ENCODE results near the gene ATG12. TPM values are rescaled to one million over a fixed set of nuclear protein-coding genes. Genes with fewer than 3 reads are reported as not detected.

Gene ATG12
- total and polyA plus RNA-seq, 2 of the 8 experiments (the other 6 are each of a cell fraction or from before 2014, with no cell fraction given) = 23.8 to 49.3 TPM

DNA sequence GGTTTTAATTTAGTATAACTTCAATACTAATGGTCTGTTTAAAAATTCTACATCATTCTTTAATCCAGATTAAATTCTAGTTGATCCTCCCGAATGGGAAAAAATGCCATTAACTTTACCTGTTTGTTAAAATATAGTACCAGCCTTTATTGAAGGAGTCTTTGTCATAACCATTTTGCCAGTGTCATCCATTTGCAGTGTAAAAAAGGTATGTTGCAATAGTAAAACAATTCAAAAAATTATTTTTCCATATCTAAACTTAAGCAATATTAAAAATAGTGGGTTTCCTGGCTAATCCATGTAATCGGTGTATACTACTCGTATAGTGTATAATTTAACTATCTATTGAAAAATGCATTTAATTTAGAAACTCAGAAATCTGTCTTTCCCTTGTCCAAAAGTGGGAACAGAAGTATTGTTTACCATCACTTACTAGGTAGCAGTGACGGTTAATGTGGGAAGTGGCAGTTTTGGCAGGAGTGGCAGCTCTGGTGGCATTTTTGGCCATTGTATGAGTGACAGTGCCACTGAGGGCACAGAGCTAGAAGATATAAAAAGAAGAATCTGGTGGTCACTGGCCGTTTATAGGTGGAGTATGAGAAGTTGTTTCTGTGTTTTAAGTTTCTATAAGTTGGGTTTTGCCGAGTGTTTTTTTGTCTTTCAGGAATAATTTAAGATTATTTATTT is 2.2 kb upstream of the ATG12 start (continued):
- TF ChIP-seq HDAC2 (IDR thresholded peaks at IDR 0.05; ENCODE audit: borderline replicate concordance in 1 of 2, low read depth in 2 of 2, low read length in 2 of 2) = no peak
